HT1080 (cell line): ENCODE data around the gene C7orf57. TPM values are rescaled to one million over a fixed set of nuclear protein-coding genes. Genes with fewer than 3 reads are reported as not detected.

Experiments
- DNase-seq: peaks from one replicate; pipeline ENCODE4 v3.0.0-alpha.2; 2015; ENCODE audit warnings: low read depth
- total RNA-seq: library from RNA; depleted of rRNA; stranded (reverse); fragments of >200 nt; shearing (Covaris generic); gene quantifications from 2 replicates; pipeline ENCODE4 v1.2.3, GENCODE V29; 2014; rRNA removed

The C7orf57 gene
- total RNA-seq, 1 experiment from 2014 or later = not detected

DNA sequence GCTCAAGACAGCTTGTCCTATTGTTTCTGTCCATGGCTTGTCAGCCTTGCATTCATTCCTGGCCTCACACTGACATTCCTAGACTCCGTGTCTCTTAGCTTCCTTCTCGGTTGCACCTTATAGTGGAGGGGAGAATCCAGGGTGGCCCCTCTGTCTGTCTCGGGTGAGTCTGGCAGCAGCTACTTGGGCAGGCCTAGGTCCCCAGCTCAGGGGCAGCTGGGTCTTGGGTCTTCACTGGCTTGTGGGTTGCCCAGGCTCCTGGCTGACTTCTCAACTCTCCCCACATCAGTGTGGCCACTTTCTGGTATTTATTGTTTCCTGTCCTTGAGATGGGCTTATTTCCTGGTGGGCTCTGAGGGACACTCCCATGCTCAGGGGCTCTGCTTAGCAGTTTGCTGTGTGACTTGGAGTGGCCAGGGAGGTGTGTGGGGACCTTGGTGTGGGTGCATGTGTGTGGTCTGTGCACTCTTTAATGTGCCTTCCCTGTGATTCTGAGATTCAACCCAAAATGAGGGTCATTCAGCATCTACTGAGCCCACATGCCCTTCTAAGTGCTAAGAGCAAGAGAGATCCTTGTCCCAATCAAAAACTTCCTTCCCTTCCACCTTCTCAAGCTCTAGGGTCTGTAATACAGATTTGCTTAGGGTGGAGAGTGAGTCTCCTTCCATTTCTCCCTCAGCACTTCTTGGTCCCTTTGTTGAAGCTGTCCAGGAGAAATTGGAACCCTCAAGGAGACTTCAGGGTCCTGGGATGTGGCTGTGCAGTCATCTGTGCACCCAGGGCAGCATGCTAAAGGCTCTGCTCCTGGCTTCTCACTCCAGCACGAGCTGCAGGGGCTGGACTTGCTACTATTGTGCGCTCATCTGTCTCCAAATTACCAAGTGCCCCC is 73.9 kb downstream of the C7orf57 start:
- DNase-seq = no peak

DNA sequence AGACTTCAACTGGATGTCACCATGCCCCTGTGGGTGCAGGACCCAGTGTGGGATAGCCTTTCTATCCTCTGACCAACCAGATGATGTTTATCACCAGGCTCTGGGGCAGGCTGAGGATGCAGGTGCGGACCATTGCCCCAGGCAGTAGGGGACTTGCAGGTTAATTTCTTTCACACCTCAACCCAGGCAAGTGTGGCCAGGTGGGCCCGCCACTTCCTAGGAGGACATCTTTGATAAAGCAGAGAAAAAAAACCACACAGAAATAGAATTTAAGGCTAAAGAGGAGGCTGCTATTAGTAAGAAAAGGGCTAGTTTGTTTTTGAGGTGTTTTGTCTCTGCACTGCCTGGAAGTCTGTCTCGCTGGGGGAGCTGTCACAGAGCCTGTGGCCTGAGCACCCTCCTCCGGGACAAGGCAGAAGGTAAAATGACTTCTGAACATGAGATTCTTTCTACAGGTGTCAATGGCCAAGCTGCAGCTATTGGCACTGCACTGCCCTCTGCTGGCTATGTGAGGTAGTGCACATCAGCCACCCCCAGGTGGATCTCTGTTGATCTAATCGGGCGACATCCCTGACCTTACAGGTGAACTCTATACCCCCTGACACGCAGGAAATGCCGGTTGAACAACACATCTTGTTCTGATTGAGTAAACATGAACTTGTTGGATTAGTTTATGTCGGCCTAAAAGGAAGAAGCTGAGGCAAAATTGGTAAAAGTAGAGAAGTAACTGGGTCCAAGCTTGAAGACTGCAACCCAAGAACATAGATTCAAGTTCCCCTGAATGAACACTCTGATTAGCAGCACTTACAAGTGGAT is 74.7 kb downstream of the C7orf57 start:
- peak; percentile 43 for DNase-seq

DNA sequence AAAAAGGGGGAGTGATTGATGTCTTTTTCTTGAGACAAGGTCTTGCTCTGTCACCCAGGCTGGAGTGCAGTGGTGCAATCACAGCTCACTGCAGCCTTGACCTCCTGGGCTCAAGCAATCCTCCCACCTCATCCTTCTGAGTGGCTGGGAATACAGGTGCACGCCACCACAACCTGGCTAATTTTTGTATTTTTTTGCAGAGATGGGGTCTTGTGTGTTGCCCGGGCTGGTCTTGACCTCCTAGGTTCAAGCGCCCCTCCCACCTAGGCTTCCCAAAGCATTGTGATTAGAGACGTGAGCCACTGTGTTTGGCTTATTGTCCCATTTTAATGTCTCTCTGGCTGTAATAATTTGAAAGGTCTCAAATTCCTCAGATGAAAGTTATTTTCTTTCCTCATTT is 75.5 kb downstream of the C7orf57 start:
- no peak for DNase-seq

Other genes starting within 250 kb of the C7orf57 start
- 0.55 TPM in 1 of 2 replicates, not detected in the other for gene PKD1L1, start 87.1 kb upstream of the C7orf57 start, total RNA-seq
- 10.1 and 14.4 TPM in 2 replicates for gene HUS1, start 55.9 kb upstream of the C7orf57 start, total RNA-seq
- not detected in 2 replicates for gene SUN3, start 6.4 kb upstream of the C7orf57 start, total RNA-seq
- gene UPP1, start 53.7 kb downstream of the C7orf57 start, total RNA-seq = 11.8 and 12.8 TPM in 2 replicates
- 1.2 and 1.7 TPM in 2 replicates for gene ABCA13, start 135.9 kb downstream of the C7orf57 start, total RNA-seq